Measurements from ENCODE around the gene DNASE1L2.
"Not testable (repeated sequence)": the region's sequence is repeated elsewhere in the genome, so short reads cannot be mapped to it uniquely, and the experiment has no call there.

The DNASE1L2 gene

DNA sequence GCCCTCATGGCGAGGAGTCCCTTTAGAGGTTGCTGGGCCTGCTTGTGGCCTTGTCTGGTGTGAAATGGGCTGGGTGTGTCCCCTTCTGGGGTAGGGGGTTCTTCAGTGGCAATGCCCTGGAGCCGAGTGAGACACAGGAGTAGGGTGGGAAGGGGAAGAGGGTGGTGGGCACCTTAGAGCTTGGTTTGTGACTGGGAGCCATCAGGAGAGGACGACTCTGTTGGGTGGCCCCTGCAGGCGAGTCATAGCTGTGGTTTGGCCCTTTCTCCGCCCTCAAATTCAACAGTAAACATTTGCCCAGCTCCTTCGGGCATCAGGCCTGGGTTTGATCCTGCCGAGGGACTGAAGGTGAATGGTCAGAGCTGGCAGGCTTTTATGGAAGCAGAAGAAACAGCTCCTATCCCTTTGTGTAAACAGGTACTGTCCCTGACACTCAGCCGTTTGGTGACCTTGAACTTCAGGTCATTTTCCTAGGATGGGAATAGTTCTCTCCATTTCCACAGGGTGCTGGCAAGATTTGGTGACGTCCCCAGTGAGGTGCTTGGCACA, 9.9 kb upstream of the DNASE1L2 start:
- DNase-seq = no peak

DNA sequence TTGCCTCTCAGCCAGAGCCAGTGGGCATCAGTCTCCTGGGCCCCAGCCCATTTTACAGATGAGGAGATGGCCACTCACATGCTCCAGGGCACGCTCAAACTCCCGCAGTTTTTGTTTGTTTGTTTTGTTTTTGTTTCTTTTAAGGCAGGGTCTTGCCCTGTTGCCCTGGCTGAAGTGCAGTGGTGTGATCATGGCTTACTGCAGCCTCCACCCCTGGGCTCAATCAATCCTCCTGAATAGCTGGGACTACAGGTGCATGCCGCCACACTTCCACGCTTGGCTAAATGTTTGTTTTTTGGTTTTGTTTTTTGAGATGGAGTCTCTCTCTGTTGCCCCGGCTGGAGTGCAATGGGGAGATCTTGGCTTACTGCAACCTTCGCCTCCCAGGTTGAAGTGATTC, 9.3 kb upstream of the DNASE1L2 start:
- no peak for DNase-seq

DNA sequence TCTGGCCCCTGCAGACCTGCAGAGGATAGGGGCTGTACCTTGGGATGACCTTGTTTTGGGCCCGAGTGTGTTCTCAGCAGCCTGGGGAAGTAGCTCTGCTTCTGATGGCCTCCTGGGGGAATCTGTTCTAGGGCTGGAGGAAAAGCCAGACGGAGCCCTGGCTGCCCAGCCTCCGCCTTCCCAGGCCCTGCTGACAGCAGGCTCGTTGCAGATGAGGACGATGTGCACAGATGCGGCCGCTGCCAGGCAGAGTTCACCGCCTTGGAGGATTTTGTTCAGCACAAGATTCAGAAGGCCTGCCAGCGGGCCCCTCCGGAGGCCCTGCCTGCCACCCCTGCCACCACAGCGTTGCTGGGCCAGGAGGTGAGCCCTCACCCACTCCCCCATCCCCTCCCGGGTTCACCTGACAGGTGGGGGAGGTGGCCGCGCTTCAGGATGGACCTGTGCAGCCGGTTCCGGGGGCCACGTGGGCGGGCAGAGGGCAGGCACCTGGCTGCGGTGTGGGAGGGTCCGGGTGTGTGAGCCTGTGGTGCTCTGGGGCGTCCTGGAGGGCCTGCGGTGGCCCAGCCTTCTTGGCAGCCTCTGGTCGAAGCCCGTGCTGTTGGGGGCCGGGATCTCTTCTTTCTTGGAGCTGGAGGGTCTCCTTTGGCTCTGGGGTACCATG, 8.0 kb upstream of the DNASE1L2 start:
- no peak for DNase-seq

DNA sequence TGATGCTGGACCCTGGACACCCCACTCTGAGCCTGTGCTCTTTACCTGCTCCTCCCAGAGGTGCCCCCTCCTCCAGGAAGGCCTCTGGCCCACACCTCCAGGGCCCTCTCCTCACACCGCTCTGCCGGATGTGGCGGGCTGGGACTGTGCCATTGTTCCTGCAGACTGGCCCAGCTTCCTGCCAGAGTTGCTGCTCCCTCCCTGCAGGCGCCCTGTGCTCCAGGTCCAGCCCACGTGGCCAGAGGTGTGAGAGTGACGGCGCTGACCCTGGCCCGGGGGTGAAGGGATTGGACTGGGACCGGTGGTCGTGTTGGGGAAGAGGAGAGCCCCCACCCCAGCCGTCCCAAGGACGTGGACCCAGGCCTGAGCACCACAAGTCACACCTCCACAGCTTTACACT, 7.2 kb upstream of the DNASE1L2 start:
- DNase-seq = no peak

DNA sequence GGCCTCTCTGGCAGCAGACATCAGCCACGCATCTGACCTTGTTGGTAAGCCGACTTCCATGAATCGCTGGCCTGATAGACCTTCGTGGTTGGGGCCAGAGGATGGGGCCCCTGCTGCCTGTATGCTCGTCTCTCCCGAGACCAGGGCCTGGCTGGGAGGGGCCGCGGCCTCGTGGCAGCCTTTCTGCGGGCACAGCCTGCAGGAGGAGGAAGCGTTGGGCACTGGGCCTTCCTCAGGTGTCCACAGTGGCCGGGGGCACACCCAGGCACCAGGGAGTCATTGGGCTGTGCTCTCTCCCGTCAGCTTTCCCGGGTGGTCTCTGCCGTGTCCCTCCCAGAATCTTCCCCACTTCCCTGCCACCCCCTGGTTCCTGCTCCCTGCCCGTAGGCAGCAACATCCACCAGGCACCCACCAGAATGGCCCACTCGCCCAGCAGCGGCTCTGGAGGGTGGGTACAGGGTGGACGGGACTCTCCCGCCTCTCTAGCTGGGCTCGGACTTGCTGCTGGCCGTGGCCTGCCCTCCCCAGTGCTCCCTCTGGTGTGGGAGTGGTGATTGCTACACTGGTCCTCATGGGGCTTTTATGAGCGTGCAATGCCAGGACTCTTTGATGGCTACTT, 6.5 kb upstream of the DNASE1L2 start:
- DNase-seq = no peak

DNA sequence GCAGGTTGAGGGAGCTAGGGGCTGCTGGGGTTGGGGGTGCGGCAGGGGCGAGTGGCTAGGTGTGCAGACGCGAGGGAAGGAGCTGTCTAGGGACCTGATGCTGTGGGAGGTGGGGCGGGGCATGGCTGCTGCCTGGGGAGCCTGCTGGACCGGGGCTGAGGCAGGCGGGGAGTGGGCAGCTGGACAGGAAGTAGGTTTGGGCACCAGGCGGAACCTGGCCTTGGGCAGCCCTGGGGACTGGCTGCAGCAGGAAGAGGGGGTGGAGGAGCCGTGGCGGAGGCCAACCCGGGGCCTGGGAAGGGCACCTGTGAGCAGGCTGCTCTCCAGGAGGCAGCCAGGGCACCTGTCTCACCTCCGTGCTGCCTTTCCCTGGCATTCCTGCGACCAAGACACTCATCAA, 5.9 kb upstream of the DNASE1L2 start:
- DNase-seq = no peak

DNA sequence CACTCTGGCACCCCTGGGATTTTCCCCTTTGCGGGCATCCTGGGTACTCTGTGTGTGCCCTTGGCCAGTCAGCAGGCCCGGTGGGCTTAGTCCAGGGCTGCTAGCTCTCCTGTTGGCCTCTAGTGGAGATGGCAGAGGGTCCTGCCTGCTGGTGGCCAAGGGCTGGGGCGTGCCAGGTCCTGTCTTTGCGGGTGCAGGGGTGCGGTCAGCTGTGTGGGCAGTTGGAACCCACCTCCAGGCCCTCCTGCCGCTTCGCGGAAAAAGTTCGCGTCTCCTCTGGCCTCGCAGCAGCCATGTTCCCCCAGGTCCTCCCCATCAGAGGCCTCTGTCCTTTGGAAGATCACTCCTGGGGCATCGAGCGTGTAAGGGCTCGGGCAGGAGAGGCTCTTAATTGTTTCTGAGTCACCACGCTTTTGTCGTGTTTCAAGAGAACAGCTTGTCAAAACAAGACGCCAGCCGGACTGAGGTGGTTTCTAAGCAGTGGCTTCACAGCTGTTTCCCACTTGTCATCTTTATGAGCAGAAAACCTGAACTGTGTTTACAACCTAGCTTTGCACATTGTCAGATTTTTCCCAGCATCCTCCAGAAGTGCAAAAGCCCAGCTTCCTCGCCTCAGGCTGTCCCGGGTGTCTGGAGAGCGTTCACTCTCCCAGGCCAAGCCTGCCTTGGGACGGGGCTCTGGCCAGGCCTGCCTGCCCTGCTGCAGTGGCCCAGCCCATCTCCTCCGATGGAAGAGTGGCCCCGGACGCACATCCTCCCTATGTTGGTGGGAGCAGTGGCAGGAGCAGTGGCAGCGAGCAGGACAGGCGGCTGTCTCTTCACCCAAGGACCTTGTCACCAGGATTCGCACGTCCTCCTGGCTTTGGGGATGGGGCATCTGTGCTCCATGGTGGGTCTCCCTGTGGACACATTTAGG, 5.0 kb upstream of the DNASE1L2 start:
- no peak for DNase-seq

DNA sequence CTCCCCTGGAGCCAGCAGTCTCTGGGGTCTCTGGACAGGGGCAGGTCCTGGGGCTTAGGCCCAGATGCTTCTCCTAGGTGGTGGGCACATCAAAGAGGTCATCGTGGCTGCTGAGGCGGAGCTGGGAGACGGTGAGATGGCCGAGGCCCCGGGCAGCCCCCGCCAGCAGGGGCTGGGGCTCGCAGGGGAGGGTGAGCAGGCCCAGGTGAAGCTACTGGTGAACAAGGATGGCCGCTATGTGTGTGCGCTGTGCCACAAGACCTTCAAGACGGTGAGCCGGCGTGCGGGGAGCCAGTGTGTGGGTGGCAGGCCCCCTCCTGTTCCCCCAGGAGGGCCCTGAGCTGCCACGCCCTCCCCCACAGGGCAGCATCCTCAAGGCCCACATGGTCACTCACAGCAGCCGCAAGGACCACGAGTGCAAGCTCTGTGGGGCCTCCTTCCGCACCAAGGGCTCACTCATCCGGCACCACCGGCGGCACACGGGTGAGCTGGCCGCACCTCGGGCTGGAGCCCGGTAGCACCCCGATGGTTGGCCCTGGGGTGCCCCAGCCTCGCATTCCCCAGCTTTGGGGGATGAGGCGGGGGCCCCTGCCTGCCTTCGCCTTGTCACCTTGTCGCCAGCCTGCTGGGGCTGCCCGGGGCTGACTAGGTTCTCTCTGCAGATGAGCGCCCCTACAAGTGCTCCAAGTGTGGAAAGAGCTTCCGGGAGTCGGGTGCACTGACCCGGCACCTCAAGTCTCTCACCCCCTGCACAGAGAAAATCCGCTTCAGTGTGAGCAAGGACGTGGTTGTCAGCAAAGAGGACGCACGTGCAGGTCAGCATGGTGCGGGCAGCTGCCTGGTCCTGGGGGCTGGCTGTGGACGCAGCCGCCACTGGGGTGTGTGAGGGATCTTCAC, 3.9 kb upstream of the DNASE1L2 start:
- DNase-seq = no peak

DNA sequence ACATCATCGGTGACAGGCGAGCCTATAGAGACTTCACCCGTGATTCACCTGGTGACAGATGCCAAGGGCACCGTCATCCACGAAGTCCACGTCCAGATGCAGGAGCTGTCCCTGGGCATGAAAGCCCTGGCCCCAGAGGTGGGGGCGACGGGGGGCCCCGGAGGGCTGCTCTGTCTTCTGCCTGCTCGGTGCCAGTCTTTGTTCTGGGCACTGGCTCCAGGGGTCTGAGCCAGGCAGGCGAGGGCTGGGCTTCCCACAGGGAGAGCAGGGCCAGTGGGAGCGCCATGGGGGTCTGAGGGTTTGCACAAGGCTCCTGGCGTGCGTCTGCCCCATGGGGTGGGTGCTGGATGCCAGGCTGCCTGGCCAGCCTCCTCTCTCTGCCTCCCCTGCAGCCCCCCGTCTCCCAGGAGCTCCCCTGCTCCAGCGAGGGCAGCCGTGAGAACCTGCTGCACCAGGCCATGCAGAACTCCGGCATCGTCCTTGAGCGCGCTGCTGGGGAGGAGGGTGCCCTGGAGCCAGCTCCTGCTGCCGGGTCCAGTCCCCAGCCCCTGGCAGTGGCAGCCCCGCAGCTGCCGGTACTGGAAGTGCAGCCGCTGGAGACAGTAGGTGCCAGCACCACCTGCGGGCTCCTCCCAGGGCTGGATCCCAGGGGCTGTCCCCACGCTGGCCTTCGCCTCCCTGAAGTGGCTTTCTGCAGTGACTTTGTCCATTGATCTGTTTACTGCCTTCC, 3.0 kb upstream of the DNASE1L2 start:
- no peak for DNase-seq

DNA sequence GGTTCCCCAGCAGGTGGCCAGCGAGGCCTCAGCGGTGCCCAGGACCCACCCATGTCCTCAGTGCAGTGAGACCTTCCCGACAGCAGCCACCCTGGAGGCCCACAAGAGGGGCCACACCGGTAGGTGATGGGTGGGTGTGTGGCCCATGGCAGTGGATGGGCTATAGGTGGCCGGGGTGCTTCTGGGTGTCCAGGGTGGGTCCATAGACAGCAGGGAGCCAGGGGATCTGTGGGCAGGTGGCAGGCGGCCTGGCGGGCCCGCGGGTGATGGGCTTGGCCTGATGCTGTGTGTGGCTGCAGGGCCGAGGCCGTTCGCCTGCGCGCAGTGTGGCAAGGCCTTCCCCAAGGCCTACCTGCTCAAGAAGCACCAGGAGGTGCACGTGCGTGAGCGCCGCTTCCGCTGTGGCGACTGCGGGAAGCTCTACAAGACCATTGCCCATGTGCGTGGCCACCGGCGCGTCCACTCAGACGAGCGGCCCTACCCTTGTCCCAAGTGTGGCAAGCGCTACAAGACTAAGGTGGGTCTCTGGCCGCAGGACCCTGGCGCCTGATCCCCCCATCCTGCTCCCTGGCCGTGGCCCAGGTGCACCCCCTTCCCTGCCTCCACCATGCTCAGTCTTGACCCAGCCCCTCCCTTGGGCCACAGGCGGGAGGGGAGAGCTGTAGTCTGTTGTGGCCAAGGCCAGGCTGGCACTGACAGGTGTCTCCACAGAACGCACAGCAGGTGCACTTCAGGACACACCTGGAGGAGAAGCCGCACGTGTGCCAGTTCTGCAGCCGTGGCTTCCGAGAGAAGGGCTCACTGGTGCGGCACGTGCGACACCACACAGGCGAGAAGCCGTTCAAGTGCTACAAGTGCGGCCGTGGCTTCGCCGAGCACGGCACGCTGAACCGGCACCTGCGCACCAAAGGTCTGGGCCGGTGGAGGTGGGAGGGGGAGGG, 2.1 kb upstream of the DNASE1L2 start:
- no peak for DNase-seq

DNA sequence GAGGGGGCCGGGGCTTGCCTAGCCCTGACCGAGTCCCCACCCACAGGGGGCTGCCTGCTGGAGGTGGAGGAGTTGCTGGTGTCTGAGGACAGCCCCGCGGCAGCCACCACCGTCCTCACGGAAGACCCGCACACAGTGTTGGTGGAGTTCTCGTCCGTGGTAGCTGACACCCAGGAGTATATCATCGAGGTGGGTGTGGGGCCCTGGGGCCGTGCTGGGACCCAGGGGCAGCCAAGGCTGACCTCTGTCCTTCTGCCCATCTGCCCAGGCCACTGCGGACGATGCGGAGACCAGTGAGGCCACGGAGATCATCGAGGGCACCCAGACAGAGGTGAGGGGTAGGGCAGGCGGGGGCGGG, 1.5 kb upstream of the DNASE1L2 start:
- no peak for DNase-seq

DNA sequence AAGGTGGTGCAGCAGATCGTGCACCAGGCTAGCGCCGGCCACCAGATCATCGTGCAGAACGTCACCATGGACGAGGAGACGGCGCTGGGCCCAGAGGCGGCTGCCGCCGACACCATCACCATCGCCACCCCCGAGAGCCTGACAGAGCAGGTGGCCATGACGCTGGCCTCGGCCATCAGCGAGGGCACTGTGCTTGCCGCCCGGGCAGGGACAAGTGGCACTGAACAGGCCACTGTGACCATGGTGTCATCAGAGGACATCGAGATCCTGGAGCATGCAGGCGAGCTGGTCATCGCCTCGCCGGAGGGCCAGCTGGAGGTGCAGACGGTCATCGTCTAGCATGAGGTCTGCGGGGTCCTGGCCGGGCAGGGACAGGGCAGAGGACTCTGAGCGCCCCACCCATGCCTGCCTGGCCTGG, 1.0 kb upstream of the DNASE1L2 start:
- no peak for DNase-seq

DNA sequence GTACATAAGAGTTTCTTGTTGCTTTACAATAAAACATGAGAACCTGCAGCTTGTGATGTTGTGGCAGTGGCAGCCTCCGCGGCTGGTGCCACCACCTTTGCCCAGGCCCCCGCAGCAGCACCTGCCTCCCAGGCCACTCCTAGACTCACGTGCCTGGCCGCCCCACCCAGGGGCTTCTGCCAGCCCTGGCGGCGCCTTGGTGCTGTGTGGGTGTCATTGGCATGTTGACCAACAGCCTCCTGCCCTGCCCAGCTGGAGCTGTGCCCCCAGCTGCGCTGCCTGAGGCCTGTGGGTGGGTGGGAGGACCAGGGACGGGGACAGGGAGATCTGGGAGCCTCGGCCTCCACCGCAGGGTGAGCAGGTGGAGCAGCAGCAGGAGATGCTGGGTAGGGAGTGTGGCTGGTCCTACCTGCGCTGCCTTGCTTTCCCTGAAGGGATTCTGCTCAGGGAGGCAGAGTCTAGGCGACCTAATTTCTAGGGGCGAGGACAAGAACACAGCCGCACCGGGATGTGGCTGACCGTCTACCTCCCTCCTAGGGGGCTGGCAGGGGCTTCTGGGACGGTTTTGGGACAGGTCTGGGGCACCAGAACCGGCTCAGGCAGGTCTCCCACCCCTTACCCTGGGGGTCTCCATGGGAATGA, 428 bp upstream of the DNASE1L2 start:
- DNase-seq = no peak

DNA sequence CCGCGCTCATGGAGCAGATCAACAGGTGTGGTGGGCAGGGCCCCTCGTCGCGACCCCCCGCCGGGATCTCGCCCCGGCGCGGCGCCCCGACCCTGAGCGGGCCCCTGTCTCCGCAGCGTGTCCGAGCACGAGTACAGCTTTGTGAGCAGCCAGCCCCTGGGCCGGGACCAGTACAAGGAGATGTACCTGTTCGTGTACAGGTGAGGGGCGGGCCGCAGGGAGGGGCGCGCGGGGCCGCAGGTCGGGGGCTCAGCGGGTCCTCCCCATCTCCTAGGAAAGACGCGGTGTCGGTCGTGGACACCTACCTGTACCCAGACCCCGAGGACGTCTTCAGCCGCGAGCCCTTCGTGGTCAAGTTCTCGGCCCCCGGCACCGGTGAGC, 848 bp downstream of the DNASE1L2 start:
- DNase-seq = no peak

DNA sequence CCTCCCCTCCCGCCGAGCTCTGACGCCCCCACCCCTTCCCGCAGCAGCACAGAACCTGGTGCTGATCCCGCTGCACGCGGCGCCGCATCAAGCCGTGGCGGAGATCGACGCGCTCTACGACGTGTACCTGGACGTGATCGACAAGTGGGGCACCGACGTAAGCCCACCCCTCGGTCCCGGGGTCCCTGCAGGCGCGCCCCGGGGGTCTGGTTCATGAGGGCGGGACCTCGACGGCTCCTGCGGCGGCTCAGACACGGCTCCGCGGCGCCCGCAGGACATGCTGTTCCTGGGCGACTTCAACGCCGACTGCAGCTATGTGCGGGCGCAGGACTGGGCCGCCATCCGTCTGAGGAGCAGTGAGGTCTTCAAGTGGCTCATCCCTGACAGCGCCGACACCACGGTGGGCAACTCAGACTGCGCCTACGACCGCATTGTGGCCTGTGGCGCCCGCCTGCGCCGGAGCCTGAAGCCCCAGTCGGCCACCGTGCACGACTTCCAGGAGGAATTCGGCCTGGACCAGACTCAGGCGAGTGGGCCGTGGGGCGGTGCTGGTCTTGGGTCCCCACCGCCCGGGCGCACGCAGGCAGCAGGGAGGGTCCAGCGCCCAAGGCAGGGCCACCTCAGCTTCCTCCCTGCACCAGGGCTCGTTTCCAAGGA, 1.4 kb downstream of the DNASE1L2 start:
- no peak for DNase-seq

DNA sequence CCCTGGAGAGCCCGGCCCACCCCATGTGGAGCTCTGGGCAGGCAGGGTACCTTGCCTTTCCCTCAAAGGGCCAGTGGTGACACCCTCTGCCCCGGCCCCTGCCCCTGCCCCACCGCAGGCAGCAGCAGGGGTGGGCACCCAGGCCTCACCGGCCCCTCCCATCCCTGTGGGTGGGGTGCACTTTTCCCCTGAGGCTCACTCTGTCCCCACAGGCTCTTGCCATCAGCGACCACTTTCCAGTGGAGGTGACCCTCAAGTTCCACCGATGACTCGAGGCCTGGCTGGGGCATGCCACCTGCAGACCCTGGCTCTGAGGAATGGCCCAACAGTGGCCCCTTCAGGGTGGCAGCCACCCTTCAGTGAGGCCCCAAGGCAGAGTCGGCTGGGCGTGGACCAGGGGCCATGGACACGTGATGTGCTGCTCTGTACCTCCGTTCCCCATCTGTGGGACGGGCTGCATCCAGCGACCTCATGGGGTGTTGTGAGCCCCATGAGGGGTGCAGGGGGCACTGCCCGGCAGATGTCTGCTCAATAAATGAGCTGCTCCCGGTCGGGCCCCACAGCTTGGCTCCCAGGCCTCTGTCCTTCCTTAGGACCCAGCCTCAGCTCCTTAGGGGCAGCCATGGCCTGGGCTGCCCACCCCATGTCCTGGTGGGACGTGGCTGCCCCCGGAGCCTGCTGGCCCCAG, 2.0 kb downstream of the DNASE1L2 start:
- peak; percentile 10 for DNase-seq

DNA sequence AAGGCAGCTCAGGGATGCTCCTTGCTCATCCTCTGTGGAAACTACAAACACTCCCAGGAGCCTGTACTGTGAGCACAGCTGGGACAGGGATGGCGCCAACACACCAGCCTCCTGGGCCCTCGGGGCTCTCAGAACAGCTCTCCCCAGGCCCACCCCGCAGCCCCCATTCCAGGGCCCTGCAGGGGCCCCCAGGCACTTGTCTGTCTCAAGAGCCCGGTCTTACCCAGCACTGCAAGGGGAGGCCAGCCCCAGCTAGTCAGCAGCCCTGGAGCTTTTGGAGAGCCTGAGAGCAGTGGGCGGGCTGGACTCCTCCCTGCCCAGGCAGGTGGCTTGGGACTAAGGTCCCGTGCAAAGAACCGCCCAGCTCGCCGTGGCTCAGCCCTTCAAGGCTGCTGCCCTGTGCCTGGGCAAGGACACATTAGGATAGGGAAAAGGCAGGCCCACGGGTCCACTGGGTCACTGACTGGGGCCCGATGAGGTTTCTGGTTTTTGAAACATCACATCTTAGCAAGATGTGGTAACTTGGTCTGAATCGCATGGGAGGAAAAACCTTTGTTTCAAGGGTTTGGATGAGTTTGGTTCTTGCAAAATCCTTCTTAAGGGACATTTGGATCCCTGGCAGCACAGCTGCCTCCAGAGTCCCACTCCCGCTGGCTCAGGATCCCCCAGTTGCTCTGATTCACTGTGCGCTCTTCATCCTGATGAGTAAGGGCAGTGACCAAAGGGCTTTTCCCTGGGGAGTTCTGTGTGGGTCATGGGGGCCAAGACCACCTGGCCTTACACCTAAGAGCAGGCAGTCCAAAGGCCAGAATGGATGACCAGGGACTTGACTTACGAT, 2.8 kb downstream of the DNASE1L2 start:
- no peak for DNase-seq

DNA sequence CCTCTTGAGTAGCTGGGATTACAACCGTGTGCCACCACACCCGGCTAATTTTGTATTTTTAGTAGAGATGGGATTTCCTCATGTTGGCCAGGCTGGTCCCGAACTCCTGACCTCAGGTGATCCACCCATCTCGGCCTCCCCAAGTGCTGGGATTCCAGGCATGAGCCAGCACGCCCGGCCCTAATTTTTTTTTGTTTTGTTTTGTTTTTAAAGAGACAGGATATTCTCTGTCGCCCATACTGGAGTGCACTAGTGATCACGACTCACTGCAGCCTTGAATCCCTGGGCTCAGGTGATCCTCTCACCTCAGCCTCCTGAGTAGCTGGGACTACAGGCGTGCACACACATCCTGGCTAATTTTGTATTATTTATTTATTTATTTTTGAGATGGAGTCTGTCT, 4.1 kb downstream of the DNASE1L2 start:
- not testable (repeated sequence) for DNase-seq
